HEK293 (cell line): ENCODE measurements around the gene FAM120C.

Source experiments
- BCL6B ChIP-seq: fragments of 450-650 bp; formaldehyde crosslinking; IDR thresholded peaks from 2 replicates; pipeline ENCODE4 v1.5.1; 2017; ENCODE audit warnings: missing biosample characterization, missing genetic modification characterization
- HOXA7 ChIP-seq: sonication (generic); formaldehyde crosslinking; IDR thresholded peaks from 2 replicates; pipeline ENCODE4 v1.8.1; 2022; ENCODE audit warnings: missing genetic modification reagents, borderline replicate concordance
- PRDM2 ChIP-seq: fragments of 450-650 bp; formaldehyde crosslinking; IDR thresholded peaks from 2 replicates; pipeline ENCODE4 v1.5.1; 2016; ENCODE audit warnings: missing biosample characterization, missing genetic modification characterization, borderline replicate concordance
- PRDM4 ChIP-seq: fragments of 450-650 bp; formaldehyde crosslinking; IDR thresholded peaks from 2 replicates; pipeline ENCODE4 v1.5.1; 2017; ENCODE audit warnings: missing biosample characterization, missing genetic modification characterization
- ZBTB17 ChIP-seq: fragments of 450-650 bp; formaldehyde crosslinking; IDR thresholded peaks from 2 replicates; pipeline ENCODE4 v1.5.1; 2016; ENCODE audit warnings: missing biosample characterization, missing genetic modification characterization
- ZBTB48 ChIP-seq: fragments of 450-650 bp; formaldehyde crosslinking; IDR thresholded peaks from 2 replicates; pipeline ENCODE4 v1.5.1; 2016; ENCODE audit warnings: missing biosample characterization, missing genetic modification characterization
- ZEB2 ChIP-seq: fragments of 450-650 bp; formaldehyde crosslinking; IDR thresholded peaks from 2 replicates; pipeline ENCODE4 v1.5.1; 2016; ENCODE audit warnings: missing biosample characterization, missing genetic modification characterization
- ZFHX2 ChIP-seq: fragments of 450-650 bp; formaldehyde crosslinking; conservative IDR thresholded peaks from 2 replicates; pipeline ENCODE4 v1.5.1; 2016; ENCODE audit warnings: missing biosample characterization, missing genetic modification characterization
- ZNF211 ChIP-seq: fragments of 450-650 bp; formaldehyde crosslinking; IDR thresholded peaks from 2 replicates; pipeline ENCODE4 v1.5.1; 2016; ENCODE audit warnings: low read depth, missing biosample characterization, missing genetic modification characterization
- ZNF366 ChIP-seq: fragments of 450-650 bp; formaldehyde crosslinking; conservative IDR thresholded peaks from 2 replicates; pipeline ENCODE4 v1.5.1; 2016; ENCODE audit warnings: missing biosample characterization, missing genetic modification characterization
- ZNF398 ChIP-seq: fragments of 450-650 bp; formaldehyde crosslinking; IDR thresholded peaks from 2 replicates; pipeline ENCODE4 v1.5.1; 2017; ENCODE audit warnings: missing biosample characterization, missing genetic modification characterization
- ZNF433 ChIP-seq: fragments of 450-650 bp; formaldehyde crosslinking; IDR thresholded peaks from 2 replicates; pipeline ENCODE4 v1.5.1; 2016; ENCODE audit warnings: missing biosample characterization, missing genetic modification characterization, low read depth
- ZNF514 ChIP-seq: fragments of 450-650 bp; formaldehyde crosslinking; IDR thresholded peaks from 2 replicates; pipeline ENCODE4 v1.5.1; 2016; ENCODE audit warnings: missing biosample characterization, missing genetic modification characterization
- ZNF518A ChIP-seq: fragments of 450-650 bp; formaldehyde crosslinking; conservative IDR thresholded peaks from 2 replicates; pipeline ENCODE4 v1.5.1; 2016; ENCODE audit warnings: low read depth, missing biosample characterization, missing genetic modification characterization
- ZNF530 ChIP-seq: fragments of 450-650 bp; formaldehyde crosslinking; IDR thresholded peaks from 2 replicates; pipeline ENCODE4 v1.5.1; 2016; ENCODE audit warnings: low read depth, missing biosample characterization, missing genetic modification characterization
- ZNF600 ChIP-seq: fragments of 450-650 bp; formaldehyde crosslinking; IDR thresholded peaks from 2 replicates; pipeline ENCODE4 v1.5.1; 2016; ENCODE audit warnings: missing biosample characterization, missing genetic modification characterization
- ZNF660 ChIP-seq: fragments of 450-650 bp; IDR thresholded peaks from 2 replicates; pipeline ENCODE4 v1.5.1; 2018; ENCODE audit warnings: missing biosample characterization, mild to moderate bottlenecking, missing genetic modification characterization
- ZNF707 ChIP-seq: fragments of 450-650 bp; formaldehyde crosslinking; IDR thresholded peaks from 2 replicates; pipeline ENCODE4 v1.5.1; 2016; ENCODE audit warnings: missing biosample characterization, missing genetic modification characterization
- ZNF830 ChIP-seq: fragments of 450-650 bp; IDR thresholded peaks from 2 replicates; pipeline ENCODE4 v1.5.0; 2018; ENCODE audit warnings: missing biosample characterization, missing genetic modification characterization, low read depth, mild to moderate bottlenecking, moderate library complexity
- TF ChIP-seq, protein P1 (sequence below): fragments of 450-650 bp; formaldehyde crosslinking; IDR thresholded peaks from 2 replicates; pipeline ENCODE4 v1.5.1; 2017; ENCODE audit warnings: missing biosample characterization, missing genetic modification characterization

Gene FAM120C

GRCh38 chrX:54182864-54183613, at the start of gene FAM120C (continued):
- TF ChIP-seq ZNF518A (tag by site-specific recombination) (no peak), ZNF433 (no peak), ZNF707 (tag by site-specific recombination) (no peak), ZEB2 (tag by site-specific recombination) (no peak), ZFHX2 (peak; percentile 57), ZNF514 (tag by site-specific recombination) (no peak), ZNF366 (tag by site-specific recombination) (peak; percentile 63), ZBTB17 (tag by site-specific recombination) (0 out of 2 replicates have a peak, but pooled peaks have one; percentile 16), PRDM2 (no peak), HOXA7 (no peak), BCL6B (tag by site-specific recombination) (no peak), ZNF660 (no peak), ZNF530 (tag by site-specific recombination) (no peak), ZNF830 (no peak), ZNF211 (no peak), ZBTB48 (tag by site-specific recombination) (no peak), ZNF600 (tag by site-specific recombination) (no peak), PRDM4 (no peak), ZNF398 (tag by site-specific recombination) (peak; percentile 73; the same call in 1 of the 2 replicates)
- TF ChIP-seq, protein P1, sequence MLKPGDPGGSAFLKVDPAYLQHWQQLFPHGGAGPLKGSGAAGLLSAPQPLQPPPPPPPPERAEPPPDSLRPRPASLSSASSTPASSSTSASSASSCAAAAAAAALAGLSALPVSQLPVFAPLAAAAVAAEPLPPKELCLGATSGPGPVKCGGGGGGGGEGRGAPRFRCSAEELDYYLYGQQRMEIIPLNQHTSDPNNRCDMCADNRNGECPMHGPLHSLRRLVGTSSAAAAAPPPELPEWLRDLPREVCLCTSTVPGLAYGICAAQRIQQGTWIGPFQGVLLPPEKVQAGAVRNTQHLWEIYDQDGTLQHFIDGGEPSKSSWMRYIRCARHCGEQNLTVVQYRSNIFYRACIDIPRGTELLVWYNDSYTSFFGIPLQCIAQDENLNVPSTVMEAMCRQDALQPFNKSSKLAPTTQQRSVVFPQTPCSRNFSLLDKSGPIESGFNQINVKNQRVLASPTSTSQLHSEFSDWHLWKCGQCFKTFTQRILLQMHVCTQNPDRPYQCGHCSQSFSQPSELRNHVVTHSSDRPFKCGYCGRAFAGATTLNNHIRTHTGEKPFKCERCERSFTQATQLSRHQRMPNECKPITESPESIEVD (tag by site-specific recombination) = no peak
